Lung (tissue), 12 donors: ENCODE results near the gene IQCN. TPM values are rescaled to one million over a fixed set of nuclear protein-coding genes. Genes with fewer than 3 reads are reported as not detected.

ENCODE experiments used
- ATAC-seq: fragments of 200-7000 bp; cut with Tn5 transposase; one replicate; pipeline ENCODE4 v1.9.1; 2020; ENCODE audit warnings: moderate number of reproducible peaks; ENCODE audit not compliant: insufficient read depth, low FRiP score
- DNase-seq, 3 donors: peaks; one replicate each; pipeline ENCODE4 v3.0.0-alpha.2; 2013 to 2017
- H3K27ac ChIP-seq, 2 donors: one replicate each; pipeline ENCODE4 v1.5.1; 2013; ENCODE audit warnings: mild to moderate bottlenecking in 2 of 2, moderate library complexity in 2 of 2, control low read depth in 1 of 2, inconsistent platforms in 1 of 2, low read depth in 1 of 2, low read length in 1 of 2
- H3K27me3 ChIP-seq, 3 donors: one replicate each; pipeline ENCODE4 v1.5.1; 2013; ENCODE audit warnings: low read length in 2 of 3; ENCODE audit not compliant: control insufficient read depth in 3 of 3, insufficient read depth in 3 of 3
- H3K36me3 ChIP-seq, 4 donors: one replicate each; pipeline ENCODE4 v1.5.1; 2013; ENCODE audit warnings: low read length in 4 of 4, mild to moderate bottlenecking in 1 of 4, moderate library complexity in 1 of 4; ENCODE audit not compliant: control insufficient read depth in 4 of 4, insufficient read depth in 4 of 4
- H3K4me1 ChIP-seq, 5 donors: one replicate each; pipeline ENCODE4 v1.5.1; 2013; ENCODE audit warnings: low read length in 5 of 5, mild to moderate bottlenecking in 2 of 5, moderate library complexity in 1 of 5; ENCODE audit not compliant: control insufficient read depth in 5 of 5, insufficient read depth in 5 of 5
- H3K4me3 ChIP-seq: one replicate; pipeline ENCODE4 v1.5.1; 2013; ENCODE audit warnings: mild to moderate bottlenecking, control low read depth, moderate library complexity
- H3K9ac ChIP-seq, 2 donors: one replicate each; pipeline ENCODE4 v1.5.1; 2013; ENCODE audit warnings: low read length in 2 of 2, control low read depth in 1 of 2; ENCODE audit not compliant: insufficient read depth in 1 of 2
- H3K9me3 ChIP-seq, 4 donors: one replicate each; pipeline ENCODE4 v1.5.1; 2013; ENCODE audit warnings: low read length in 3 of 4, mild to moderate bottlenecking in 1 of 4, moderate library complexity in 1 of 4; ENCODE audit not compliant: control insufficient read depth in 4 of 4, insufficient read depth in 3 of 4
- CTCF ChIP-seq: IDR thresholded peaks from 2 replicates; pipeline ENCODE4 v1.5.1; 2012; ENCODE audit warnings: mild to moderate bottlenecking; ENCODE audit errors: control extremely low read depth, extremely low read depth
- WGBS, 2 donors: extraction: QIAGEN DNeasy Blood & Tissue Kit; methylation state at CpG; one replicate each; pipeline ENCODE4 v1.1.7; 2013; 5-methylcytosine and 5-hydroxymethylcytosine counted together
- polyA plus RNA-seq, 2 donors: library from polyadenylated mRNA; stranded (reverse); fragments of 200-250 nt; gene quantifications; one replicate each; pipeline ENCODE4 v1.2.1, GENCODE V29; 2013
- total RNA-seq, 2 donors: library from RNA; depleted of rRNA in 1 of 2; stranded (reverse); fragments of >200 nt in 1 of 2; gene quantifications; one replicate each; pipeline ENCODE4 v1.2.1, GENCODE V29; 2014 to 2021
- donor health status: control.
- donor health status: control.
- donor health status: Bipolar disorder and iron deficiency.
- donor health status: healthy.
- donor health status: DM: yes; HTN: yes; CAD: no.

IQCN gene
- total and polyA plus RNA-seq, 4 donors, result 0.69 to 5.5 (median 3.3) TPM

DNA sequence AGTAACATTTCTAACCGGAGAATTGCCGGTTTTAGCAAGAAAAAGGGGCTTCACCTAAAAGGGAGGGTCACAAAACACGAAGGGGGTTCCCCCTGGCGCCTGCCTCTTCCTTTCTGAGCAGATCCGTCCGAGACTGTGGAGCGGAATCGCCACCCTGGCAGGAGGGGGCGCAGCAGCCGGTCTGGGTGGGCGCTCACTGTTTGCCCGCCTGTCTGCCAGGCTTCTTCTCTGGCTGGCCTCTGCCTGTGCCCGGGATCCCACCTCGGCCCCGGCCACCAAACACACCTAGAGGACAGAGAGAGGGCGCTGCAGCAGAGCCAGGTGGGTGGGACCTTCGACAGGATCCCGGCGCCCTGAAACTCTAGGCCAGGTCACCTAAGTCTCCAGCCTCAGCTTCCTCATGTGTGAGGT is 33.0 kb upstream of the IQCN start:
- 72 to 85% methylated on average over 19 of the region's 19 CpGs for WGBS, 2 donors
- ATAC-seq (no peak), DNase-seq (no peak)
- Histone ChIP-seq H3K9me3 (no peaks in the 10 kb centered on the region), H3K4me3 (no peak overlapping the region), H3K27me3 (no peaks in the 10 kb centered on the region), H3K9ac (no peak overlapping the region), H3K27ac (peak overlapping the region in 1 of 2 donors; percentile 20), H3K4me1 (peaks cover 0 to 32% (median 13%) of the 10 kb centered on the region in 5 donors), H3K36me3 (peaks cover 0 to 36% (median 10%) of the 10 kb centered on the region in 4 donors)
- TF ChIP-seq CTCF, result no peak

- H3K9ac ChIP-seq, result no peak overlapping the region
- no peaks in the 10 kb centered on the region for H3K9me3 ChIP-seq
- H3K4me1 ChIP-seq, result peaks cover 0 to 32% (median 13%) of the 10 kb centered on the region in 5 donors
- no peak for TF ChIP-seq CTCF
- ATAC-seq (no peak), DNase-seq (peak in 1 of 3 donors; percentile 53)
- 62 to 72% methylated on average over 14 of the region's 14 CpGs for WGBS, 2 donors
- peaks cover 0 to 32% (median 8%) of the 10 kb centered on the region in 4 donors for H3K36me3 ChIP-seq
- no peaks in the 10 kb centered on the region for H3K27me3 ChIP-seq
- H3K27ac ChIP-seq, result peak overlapping the region in 1 of 2 donors; percentile 61
- no peak overlapping the region for H3K4me3 ChIP-seq
These were observed 32.6 kb upstream of the IQCN start for GRCh38 chr19:18306888-18307260.

GRCh38 chr19:18306209-18306887 is 32.1 kb upstream of the IQCN start:
- Histone ChIP-seq H3K36me3 (peaks cover 0 to 26% (median 5%) of the 10 kb centered on the region in 4 donors), H3K27me3 (no peaks in the 10 kb centered on the region), H3K4me3 (no peak overlapping the region), H3K9me3 (no peaks in the 10 kb centered on the region), H3K9ac (no peak overlapping the region), H3K4me1 (peaks cover 0 to 32% (median 13%) of the 10 kb centered on the region in 5 donors), H3K27ac (peak overlapping the region in 1 of 2 donors; percentile 61)
- 82% methylated on average over 26 of the region's 26 CpGs for WGBS, 2 donors
- TF ChIP-seq CTCF, result no peak
- no peak for ATAC-seq
- no peak for DNase-seq
